GM18499 (cell line): Measurements from ENCODE around the gene MYG1.

Experiments
- ATAC-seq: cut with Tn5 transposase; IDR thresholded peaks from one replicate; pipeline ENCODE4 v1.9.1; 2021; ENCODE audit warnings: moderate number of reproducible peaks; ENCODE audit not compliant: insufficient read depth, unreplicated experiment

The MYG1 gene

GRCh38 chr12:53299454-53300180, at the start of gene MYG1:
MYG1 (plus strand) TSS chr12:53299695; CDS start chr12:53299738, 43 bp downstream.
- peak; percentile 42 for ATAC-seq

- peak; percentile 34 for ATAC-seq
Measured at GRCh38 chr12:53251477-53252348, 47.8 kb upstream of the MYG1 start.

GRCh38 chr12:53252349-53252916, 47.1 kb upstream of the MYG1 start:
- no peak for ATAC-seq

DNA sequence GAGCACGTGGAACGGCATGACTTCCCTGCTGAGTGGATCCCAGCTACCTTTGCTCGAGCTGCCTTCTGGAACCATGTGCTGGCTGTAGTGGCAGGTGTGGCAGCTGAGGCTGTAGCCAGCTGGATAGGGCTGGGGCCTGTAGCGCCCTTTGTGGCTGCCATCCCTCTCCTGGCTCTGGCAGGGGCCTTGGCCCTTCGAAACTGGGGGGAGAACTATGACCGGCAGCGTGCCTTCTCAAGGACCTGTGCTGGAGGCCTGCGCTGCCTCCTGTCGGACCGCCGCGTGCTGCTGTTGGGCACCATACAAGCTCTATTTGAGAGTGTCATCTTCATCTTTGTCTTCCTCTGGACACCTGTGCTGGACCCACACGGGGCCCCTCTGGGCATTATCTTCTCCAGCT, 46.2 kb upstream of the MYG1 start:
- ATAC-seq = no peak

GRCh38 chr12:53254816-53255545, 44.5 kb upstream of the MYG1 start:
- ATAC-seq = no peak

DNA sequence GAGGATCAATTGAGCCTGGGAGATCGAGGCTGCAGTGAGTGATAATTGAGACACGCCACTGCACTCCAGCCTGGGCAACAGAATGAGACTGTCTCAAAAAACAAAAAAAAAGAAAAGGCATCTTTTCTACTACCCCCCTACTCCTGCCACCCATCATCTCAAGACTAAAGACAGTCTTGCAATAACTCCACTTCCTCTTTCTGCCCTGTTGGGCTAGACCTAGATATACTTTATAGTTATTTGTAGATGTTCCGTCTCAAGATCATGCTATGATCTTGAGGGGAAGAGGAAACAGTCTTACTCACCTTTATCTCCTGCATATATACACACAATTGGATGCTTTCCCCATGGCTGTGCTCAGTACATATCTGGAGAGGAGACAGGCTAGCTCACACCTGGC, 43.5 kb upstream of the MYG1 start:
- ATAC-seq = no peak

GRCh38 chr12:53258541-53259539, 40.7 kb upstream of the MYG1 start:
- ATAC-seq = no peak

DNA sequence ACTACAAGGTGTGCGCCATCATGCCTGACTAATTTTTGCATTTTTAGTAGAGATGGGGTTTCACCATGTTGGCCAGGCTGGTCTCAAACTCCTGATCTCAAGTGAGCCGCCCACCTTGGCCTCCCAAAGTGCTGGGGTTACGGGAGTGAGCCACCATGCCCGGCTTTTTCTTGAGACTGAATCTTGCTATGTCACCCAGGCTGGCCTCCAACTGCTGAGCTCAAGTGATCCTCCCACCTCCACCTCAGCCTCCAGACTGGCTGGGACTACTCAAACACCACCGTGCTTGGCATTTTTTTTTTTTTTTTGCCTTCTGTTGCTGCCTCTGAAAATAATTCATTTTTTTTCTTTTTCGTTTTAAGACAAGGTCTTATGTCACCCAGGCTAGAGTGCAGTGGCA, 39.6 kb upstream of the MYG1 start:
- ATAC-seq = no peak

GRCh38 chr12:53265783-53266182, 33.7 kb upstream of the MYG1 start:
- no peak for ATAC-seq

DNA sequence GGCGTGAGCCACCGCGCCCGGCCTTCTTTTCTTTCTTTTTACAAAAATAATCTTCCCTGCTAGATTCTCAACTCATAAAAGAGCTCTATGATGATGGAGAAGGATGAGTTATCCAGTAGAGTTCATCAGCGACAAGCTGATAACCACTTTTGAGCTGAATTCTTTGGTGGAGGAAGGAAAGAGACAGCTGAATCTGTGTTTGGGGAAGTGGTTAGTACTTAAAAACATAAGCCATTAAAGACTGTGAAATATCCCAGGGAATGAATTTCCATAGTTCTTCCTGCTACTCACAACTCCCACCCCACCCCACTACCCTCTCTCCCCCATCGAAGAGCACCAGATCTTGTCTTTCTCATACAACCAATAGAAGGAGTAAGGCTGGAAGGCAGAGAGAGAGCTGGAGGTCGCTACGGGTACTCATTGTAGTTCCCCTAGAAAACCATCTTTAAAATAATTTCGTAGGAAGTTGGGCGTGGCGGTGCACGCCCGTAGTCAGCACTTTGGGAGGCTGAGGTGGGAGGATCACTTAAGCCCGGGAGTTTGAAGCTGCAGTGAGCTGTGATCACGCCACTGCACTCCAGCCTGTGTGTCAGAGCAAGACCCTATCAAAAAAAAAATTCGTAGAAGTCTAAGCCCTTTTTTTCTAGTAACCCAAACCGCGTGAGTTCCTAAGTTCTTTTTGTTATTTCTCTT, 32.0 kb upstream of the MYG1 start:
- ATAC-seq = no peak

DNA sequence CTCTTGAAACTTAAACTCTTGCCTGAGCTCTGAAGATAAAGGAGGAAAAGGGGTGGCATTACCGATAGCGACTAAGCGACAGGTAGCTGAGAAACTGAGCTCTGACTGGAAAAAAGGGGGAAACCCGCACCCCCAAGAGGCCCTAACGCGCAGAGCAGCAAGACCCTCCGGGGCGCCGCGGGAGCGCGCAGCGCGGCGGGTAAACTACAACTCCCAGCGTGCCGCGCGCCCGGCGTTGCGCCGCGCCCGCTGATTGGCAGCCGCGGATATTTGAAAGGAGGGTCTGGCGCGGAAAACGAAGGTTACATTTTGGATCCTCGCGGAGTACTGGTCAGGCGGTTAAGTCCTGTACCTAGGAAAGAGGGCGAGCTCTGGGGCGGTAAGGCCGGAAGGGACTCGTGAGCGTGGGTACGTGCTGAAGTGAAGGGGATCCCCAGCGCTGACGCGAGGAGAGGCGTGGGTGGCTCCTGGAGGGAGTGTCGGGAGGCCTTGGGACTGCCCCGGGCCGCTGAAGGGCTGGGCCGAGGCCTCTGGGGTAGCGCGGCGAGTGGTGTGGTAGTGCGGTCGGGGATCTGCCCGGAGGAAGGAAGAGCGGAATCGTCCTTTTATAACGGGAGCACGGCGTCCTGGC, 31.4 kb upstream of the MYG1 start, which contains the start of gene ESPL1:
Gene ESPL1 (plus strand): TSS at position 301 of the 631 bp plus-strand sequence. CDS start 468 bp downstream, outside the sequence.
- ATAC-seq = no peak

- no peak for ATAC-seq
Measured at GRCh38 chr12:53268630-53269562, 30.6 kb upstream of the MYG1 start.

- no peak for ATAC-seq
Measured at GRCh38 chr12:53274445-53274844, 25.1 kb upstream of the MYG1 start.

DNA sequence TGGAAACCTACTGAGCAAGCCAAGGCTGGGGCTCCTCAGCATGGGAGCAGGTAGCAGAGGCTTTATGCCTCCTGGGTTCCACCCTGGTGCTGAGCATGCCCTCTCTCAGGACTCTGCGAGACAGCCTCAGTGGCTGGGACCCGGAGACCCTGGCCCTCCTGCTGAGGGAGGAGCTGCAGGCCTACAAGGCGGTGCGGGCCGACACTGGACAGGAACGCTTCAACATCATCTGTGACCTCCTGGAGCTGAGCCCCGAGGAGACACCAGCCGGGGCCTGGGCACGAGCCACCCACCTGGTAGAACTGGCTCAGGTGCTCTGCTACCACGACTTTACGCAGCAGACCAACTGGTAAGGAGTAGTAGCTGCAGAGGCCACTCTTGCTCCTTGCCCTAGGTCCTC, 23.0 kb upstream of the MYG1 start:
- no peak for ATAC-seq

GRCh38 chr12:53277981-53278380, 21.5 kb upstream of the MYG1 start:
- ATAC-seq = no peak

- ATAC-seq = no peak
Measured at GRCh38 chr12:53279283-53279869, 20.1 kb upstream of the MYG1 start.
